Epithelial cell of esophagus (primary cell): Measurements from ENCODE around the gene SDHAF2.

Experiments used
- DNase-seq: peaks from one replicate; pipeline ENCODE4 v3.0.0; 2010; ENCODE audit warnings: low read depth
- H3K4me3 ChIP-seq: 2 replicates; pipeline ENCODE4 v1.5.1; 2011; ENCODE audit warnings: mild to moderate bottlenecking, low read length, control low read depth
- TF ChIP-seq, protein P1 (sequence below): IDR thresholded peaks from 2 replicates; pipeline ENCODE4 v1.5.1; 2011; ENCODE audit warnings: low read depth, mild to moderate bottlenecking, low read length, control low read depth, inconsistent platforms; ENCODE audit not compliant: insufficient read depth; ENCODE audit errors: missing control alignments

SDHAF2 gene

GRCh38 chr11:61495801-61496601 is 66.1 kb downstream of the SDHAF2 start:
- no peak for DNase-seq
- TF ChIP-seq, protein P1, sequence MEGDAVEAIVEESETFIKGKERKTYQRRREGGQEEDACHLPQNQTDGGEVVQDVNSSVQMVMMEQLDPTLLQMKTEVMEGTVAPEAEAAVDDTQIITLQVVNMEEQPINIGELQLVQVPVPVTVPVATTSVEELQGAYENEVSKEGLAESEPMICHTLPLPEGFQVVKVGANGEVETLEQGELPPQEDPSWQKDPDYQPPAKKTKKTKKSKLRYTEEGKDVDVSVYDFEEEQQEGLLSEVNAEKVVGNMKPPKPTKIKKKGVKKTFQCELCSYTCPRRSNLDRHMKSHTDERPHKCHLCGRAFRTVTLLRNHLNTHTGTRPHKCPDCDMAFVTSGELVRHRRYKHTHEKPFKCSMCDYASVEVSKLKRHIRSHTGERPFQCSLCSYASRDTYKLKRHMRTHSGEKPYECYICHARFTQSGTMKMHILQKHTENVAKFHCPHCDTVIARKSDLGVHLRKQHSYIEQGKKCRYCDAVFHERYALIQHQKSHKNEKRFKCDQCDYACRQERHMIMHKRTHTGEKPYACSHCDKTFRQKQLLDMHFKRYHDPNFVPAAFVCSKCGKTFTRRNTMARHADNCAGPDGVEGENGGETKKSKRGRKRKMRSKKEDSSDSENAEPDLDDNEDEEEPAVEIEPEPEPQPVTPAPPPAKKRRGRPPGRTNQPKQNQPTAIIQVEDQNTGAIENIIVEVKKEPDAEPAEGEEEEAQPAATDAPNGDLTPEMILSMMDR = no peak
- H3K4me3 ChIP-seq = no peak overlapping the region
